LNCaP clone FGC (cell line): ENCODE results near the gene COL13A1.

Source experiments
- DNase-seq: peaks from one replicate; pipeline ENCODE4 v3.0.0-alpha.2; 2011; ENCODE audit warnings: low read depth
- H3K4me3 ChIP-seq: 2 replicates; pipeline ENCODE4 v1.5.1; 2011; ENCODE audit warnings: mild to moderate bottlenecking, low read depth, low read length, control low read depth
- TF ChIP-seq, protein P1 (sequence below): IDR thresholded peaks from 2 replicates; pipeline ENCODE4 v1.5.1; 2012; ENCODE audit warnings: mild to moderate bottlenecking; ENCODE audit not compliant: control insufficient read depth, insufficient read depth; ENCODE audit errors: extremely low read depth

The COL13A1 gene

DNA sequence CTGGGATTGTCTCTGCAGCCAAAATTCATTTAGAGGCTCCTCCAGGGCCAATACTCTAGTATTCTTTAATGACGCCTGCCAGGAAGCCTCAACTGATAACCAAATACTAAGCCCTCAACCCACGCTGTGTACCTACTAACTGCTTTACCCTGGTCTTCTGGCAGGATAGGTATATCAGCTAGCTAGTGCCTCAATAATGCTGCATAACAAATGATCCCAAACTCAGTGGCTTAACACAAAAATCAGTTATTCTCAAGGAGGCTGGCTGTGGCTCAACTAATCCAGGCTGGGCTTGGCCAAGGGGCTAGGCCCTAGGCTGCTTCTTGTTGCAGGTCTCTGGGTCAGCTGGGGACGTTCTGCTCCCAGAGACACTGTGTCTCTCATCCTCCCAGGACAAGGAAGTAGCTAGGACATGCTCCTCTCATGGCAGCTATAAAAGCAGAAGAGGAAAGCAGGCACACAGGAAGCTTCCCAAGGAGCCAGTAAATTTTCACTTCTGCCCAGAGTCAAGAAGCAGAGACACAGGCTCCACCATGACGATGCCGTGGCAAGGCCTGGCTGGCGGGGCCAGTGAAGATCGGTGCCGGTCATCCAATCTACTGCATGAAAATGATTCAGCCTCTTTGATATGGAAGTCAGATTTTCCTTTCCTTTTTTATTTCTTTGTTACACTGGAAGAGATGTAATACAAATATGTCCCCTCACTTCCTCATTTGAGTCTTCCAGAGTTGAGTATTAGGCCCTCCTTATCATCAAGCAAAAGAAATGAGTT, 28.6 kb upstream of the COL13A1 start:
- H3K4me3 ChIP-seq: no peak overlapping the region
- TF ChIP-seq, protein P1, sequence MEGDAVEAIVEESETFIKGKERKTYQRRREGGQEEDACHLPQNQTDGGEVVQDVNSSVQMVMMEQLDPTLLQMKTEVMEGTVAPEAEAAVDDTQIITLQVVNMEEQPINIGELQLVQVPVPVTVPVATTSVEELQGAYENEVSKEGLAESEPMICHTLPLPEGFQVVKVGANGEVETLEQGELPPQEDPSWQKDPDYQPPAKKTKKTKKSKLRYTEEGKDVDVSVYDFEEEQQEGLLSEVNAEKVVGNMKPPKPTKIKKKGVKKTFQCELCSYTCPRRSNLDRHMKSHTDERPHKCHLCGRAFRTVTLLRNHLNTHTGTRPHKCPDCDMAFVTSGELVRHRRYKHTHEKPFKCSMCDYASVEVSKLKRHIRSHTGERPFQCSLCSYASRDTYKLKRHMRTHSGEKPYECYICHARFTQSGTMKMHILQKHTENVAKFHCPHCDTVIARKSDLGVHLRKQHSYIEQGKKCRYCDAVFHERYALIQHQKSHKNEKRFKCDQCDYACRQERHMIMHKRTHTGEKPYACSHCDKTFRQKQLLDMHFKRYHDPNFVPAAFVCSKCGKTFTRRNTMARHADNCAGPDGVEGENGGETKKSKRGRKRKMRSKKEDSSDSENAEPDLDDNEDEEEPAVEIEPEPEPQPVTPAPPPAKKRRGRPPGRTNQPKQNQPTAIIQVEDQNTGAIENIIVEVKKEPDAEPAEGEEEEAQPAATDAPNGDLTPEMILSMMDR: no peak
- no peak for DNase-seq

DNA sequence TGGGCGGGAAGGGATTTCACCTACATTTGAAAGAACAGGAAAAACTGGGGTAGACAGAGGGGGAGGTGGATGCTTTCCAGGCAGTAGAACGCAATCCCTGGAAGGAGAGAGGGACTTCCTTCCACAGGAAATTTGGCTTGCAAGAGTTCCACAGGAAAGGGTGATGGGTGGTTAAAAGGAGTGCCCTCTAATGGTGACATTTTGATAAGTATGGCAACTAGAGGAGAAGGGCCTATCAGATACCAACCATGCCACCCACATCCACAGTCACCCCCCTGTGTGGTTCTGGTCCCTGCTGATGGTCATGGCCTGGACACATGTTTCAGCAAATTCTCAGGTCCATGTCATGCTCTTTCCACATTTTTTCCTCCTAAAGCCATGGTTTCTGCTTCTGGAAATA, 27.1 kb upstream of the COL13A1 start:
- H3K4me3 ChIP-seq: no peak overlapping the region
- DNase-seq: no peak
- TF ChIP-seq, protein P1: no peak

DNA sequence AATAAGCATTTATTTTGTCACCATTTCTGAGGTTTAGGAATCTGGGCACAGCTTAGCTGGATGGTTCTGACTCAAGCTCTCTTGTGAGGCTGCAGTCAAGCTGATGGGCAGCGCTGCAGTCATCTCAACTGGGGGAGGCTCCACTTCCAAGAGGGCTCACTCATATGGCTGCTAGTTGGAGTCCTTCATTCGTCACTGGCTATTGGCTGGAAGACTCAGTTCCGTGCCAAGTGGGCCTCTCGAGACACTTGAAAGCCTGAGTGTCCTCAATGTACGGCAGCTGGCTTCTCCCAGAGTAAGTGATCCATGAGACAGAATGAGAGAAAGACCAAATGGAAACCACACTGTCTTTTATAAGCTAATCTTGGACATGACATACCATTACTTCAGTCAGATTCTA, 21.6 kb upstream of the COL13A1 start:
- TF ChIP-seq, protein P1: no peak
- no peak overlapping the region for H3K4me3 ChIP-seq
- DNase-seq: no peak

DNA sequence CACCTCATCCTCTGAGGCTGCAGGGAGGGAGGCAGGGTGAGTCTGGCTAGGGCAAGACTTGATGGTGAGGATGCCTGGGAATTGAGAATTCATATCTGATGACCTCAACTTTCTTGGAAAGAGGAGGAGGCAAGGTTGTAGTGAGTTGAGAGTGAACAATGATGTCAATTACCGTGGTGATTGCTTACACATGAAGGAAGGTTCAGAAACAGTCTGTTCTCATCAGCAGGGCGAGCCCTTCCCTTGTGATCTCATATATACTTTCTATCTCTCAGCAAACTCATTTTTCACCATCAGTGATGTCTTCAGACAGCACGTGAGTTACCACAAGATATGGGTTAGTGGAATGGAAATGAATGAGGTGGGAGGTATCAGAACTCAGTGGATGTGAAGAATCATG, 20.1 kb upstream of the COL13A1 start:
- TF ChIP-seq, protein P1: no peak
- DNase-seq: no peak
- H3K4me3 ChIP-seq: no peak overlapping the region

DNA sequence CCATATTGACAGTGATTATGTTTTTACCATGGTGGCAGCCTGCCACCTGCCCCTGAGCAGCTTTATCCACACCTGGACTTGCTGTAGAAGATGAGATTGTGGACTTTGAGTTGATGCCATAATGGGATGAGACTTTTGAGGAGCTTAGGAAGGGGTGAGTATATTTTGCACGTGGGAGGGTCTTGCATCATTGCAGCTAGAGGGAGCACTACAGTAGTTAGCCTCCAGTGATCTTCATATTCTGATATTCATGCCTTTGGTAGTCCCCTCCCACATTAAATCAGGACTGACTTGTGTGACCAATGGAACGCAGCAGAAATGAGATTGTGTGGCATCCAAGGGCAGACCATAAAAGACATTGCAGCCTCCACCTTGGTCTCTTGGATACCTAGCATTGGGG, 18.2 kb upstream of the COL13A1 start:
- DNase-seq: no peak
- TF ChIP-seq, protein P1: no peak
- no peak overlapping the region for H3K4me3 ChIP-seq

DNA sequence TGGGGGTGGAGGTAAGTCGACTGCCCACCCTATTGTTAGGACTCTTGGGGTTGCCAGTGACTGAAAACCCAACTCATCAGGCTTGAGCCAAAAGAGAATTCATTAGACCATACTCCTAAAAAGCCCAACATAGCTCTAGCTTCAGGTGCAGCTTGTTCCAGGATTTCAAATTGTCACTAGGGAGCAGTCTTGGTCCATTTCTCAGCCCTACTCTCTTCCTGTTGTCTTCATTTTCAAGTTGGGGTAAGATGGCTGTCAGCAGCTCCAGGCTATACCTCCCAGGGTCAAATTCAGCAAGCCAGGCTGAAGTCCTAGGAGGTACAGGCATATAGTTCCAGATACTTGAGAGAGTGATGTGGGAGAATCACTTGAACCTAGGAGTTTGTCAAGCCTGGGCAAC, 14.9 kb upstream of the COL13A1 start:
- H3K4me3 ChIP-seq: no peak overlapping the region
- no peak for DNase-seq
- TF ChIP-seq, protein P1: peak; percentile 64

DNA sequence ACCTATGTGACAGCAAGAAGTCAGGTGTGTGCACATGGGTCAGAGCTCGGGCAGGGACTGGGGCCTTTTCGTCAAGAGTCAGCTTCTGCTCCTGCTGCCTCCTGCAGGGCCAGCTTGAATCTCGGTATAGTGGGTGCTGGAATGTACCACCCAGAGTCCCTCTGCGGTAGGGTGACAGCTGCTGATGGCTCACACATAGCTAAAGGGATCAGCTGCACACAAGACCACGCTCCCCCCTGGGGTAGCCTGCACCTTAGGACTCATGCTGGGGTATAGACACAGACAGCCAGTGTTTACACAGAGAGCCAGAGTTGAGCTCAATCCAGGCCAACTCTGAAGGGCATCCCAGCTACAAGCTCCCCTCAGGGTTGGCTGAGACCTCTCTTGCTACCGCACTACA, 14.0 kb upstream of the COL13A1 start:
- no peak for DNase-seq
- TF ChIP-seq, protein P1: no peak
- H3K4me3 ChIP-seq: no peak overlapping the region
